SW480 (cell line): Measurements from ENCODE around the gene RGS17.
"Not testable (repeated sequence)": the region's sequence is repeated elsewhere in the genome, so short reads cannot be mapped to it uniquely, and the experiment has no call there.

ENCODE experiments used
- DNase-seq: peaks from one replicate; pipeline ENCODE4 v3.0.0-alpha.2; 2016; ENCODE audit warnings: low spot score

The RGS17 gene

DNA sequence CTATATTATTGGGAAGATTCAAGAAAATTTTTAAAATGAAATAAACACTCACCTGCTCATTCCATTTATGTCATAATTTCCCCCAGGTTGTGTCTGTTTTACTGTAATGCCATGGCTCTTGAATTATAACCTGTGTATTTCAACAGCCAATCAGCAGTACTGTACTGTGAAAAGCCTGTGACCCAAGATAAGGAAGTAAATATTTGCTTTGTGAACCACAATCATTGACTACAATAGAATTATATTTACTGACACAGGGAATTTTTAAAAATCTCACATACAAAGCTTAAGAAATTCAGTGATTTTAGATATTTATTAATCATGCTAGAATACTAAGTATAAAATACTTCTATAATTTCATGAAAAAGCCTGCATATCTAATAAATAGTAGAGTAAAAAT, 6.0 kb downstream of the RGS17 start:
- DNase-seq, result no peak

DNA sequence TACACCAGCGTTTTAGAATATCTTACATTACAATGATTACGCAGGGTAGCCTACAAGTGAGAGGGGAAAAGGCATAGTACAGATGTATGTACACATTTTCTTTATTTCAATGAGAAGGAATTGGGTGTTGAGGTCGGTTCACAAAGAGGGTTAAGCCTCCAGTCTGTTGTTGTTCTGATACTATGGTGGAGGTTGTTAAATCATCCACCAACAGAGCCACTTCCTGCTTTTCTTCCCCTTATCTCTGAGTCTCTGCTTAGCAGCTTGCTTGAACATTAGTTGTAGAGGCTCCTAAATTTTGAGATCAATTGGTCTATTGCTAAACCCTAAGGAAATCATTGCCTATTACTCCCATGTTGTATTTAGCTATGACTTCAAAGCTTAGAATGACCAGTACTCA, 7.3 kb downstream of the RGS17 start:
- DNase-seq, result no peak

DNA sequence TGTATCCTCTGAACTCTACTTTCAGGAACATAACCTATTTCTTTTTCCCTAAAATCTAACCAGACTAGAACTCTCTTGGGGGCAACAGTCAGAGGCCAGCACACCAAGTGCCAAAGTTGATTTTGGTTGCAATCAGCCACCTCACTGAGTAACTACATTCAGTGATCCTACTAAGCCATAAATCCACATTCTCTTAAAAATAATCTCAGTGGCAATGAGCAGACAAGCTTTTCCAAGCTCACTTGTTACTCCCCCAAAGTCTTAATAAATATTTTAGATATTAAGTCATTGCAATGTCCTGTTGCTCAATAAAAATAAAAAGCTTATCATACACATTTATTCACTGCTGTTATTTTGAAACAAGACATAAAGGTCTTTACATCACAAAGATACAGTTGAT, 9.8 kb downstream of the RGS17 start:
- no peak for DNase-seq

DNA sequence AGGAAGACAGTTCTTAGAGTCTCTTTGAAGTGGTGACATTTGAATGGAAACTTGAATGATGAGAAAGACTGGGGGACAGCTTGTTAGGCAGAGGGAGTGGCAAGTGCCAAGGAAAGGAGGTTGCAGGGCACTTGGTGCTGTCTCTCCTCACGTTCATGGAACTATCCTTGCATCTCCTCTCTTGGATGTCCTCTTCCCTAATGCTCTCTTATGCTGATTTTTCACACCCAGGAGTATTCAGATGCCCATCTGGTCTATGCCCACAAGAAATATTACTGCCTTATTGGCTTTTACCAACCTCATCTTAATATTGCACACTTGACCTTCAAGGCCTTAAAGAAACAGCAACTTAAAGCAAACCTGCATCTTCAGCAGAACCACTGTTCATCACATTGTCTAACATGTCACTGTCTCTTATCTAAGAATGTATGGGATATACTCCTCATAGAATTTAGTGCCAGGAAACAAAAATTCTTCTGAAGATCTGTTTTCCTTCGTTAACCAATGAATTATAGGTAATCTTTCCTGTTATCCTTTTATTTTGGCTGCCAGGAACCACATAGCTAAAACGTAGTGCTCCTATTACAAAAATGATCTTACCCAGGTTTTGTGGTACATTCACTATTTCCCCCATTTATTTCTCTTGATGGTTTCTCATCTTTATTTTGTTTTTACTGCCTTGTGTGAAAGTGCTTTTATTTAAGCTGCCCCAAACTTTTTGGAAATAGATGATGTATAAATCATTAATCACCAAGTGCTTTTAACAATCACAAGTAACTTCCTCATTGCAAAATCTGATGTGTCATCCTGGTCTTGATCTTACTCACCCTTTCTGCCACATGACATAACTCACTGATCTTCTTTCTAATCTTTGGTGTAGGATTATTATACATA, 12.8 kb downstream of the RGS17 start:
- DNase-seq, result no peak

DNA sequence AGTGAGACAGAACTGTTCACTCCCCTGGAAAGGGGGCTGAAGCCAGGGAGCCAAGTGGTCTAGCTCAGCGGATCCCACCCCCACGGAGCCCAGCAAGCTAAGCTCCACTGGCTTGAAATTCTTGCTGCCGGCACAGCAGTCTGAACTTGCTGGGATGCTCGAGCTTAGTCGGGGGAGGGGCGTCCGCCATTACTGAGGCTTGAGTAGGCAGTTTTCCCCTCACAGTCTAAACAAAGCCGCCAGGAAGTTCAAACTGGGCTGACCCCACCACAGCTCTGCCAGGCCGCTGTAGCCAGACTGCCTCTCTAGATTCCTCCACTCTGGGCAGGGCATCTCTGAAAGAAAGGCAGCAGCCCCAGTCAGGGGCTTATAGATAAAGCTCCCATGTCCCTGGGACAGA, 20.0 kb downstream of the RGS17 start:
- not testable (repeated sequence) for DNase-seq

DNA sequence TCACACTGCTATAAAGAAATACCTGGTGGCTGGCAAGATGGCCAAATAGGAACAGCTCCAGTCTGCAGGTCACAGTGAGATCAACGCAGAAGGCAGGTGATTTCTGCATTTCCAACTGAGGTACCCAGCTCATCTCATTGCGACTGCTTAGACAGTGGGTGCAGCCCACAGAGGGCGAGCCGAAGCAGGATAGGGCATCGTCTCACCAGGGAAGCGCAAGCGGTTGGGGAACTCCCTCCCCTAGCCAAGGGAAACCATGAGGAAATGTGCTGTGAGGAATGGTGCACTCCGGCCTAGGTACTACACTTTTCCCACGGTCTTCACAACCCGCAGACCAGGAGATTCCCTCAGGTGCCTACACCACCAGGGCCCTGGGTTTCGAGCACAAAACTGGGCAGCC, 20.5 kb downstream of the RGS17 start:
- not testable (repeated sequence) for DNase-seq

DNA sequence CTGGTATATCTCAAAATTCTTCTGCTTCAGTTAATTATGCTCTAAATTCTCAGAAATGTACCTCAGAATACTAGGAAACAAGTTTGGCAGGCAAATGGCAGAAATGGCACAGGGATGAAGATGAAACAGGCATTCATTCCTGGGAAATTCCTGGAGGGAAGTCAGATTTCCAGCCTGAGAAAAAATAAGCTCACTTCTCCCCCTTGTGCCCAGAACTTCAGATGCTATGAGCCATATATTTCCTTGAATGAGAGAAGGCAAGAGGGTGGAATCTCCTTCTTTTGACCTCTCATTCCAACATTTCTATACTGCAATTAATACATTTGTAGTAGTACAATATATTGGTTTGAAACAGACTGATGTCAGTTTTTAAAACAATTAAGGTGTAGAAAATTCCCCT, 22.8 kb downstream of the RGS17 start:
- no peak for DNase-seq

GRCh38 chr6:153106021-153106420, 25.1 kb downstream of the RGS17 start:
- no peak for DNase-seq

DNA sequence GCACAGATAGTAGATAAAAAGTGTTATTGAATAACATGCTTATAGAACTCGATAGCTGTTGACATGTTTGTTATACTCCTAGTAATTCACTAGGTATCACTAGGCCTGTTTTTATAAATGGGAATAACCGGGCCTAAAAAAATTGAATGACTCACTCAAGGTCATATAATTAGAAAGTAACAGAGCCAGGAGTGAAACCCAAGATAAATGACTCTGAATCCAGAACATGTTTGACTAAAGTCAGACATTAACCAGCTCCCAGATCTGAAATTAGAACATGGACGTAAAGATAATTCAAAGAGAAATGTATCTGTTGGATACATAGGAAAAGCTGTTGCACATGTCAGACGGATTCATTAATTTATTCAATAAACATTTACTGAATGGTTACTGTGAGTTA, 26.9 kb downstream of the RGS17 start:
- DNase-seq, result no peak

- no peak for DNase-seq
These were observed 27.8 kb downstream of the RGS17 start for GRCh38 chr6:153103319-153103655.

DNA sequence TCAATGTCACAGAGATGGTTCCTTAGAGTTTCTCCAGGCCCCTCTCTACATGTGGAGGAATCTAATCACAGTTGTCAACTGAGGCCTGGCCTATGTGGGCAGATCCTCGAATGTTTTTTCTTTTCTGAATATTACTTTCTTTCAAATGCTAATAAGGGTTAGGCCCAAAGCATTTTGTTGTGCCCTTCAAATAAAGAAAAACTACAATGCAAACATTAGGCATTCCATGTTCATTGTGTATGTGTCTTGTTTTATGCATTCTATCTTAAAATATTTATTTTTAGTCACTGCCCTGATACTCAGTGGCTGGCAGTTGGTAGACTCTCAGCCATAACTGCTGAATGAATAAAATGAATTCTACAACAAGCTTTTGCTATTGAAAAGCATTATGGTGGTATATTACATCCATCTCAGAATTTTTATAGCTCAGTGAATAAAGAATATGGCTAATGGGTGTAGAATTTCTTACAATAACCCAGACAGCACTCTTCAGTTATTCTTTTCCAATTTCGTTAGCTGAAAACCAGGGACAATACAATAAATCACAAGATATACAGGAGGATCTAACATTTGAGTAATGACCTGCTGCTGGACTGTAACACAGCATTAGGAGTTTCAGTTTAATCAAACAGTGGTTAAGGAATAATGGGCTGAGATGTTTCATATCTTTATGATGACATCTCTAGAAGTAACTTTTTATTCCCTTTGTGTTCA, 28.3 kb downstream of the RGS17 start:
- no peak for DNase-seq

- no peak for DNase-seq
These were observed 29.6 kb downstream of the RGS17 start for GRCh38 chr6:153101461-153101860.

DNA sequence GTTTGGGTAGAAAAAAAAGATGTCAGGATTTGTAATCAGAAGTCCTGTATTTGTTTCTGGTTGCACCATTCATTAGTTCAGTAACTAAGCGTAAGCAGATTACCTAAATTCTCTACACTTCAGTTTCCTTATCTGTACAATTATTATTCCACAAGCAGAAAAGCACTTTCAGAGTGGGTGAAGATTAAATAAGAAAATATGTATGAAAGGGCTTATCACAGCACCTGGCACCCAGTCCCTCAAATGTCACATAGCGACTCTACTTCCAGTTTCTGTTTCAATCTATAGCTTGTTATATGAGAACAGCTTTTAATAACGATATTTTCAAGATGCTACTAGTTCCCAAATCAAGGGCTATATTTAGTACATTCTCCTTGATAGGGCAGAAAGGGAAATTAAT, 31.4 kb downstream of the RGS17 start:
- DNase-seq, result no peak

DNA sequence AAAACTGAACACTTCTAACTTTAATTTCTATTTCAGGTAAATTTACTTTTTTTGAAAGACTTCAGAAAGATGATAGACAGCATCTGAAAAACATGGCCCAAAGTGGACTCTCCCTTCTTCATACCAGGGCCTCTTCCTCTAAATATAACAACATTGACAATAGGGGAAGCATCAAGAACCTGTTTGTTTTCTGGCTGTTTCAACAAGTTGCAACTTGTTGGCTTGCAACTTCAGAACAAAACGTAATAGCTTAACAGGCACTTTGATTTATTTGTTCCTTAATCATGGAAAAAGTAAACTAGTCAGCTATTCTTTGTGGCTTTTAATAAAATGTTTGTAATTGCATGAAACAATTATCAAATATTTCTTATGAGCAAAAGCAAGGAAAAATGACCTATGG, 34.3 kb downstream of the RGS17 start:
- DNase-seq, result no peak

- DNase-seq, result no peak
These were observed 35.1 kb downstream of the RGS17 start for GRCh38 chr6:153096031-153096430.

GRCh38 chr6:153092082-153093013, 38.7 kb downstream of the RGS17 start:
- DNase-seq, result no peak

DNA sequence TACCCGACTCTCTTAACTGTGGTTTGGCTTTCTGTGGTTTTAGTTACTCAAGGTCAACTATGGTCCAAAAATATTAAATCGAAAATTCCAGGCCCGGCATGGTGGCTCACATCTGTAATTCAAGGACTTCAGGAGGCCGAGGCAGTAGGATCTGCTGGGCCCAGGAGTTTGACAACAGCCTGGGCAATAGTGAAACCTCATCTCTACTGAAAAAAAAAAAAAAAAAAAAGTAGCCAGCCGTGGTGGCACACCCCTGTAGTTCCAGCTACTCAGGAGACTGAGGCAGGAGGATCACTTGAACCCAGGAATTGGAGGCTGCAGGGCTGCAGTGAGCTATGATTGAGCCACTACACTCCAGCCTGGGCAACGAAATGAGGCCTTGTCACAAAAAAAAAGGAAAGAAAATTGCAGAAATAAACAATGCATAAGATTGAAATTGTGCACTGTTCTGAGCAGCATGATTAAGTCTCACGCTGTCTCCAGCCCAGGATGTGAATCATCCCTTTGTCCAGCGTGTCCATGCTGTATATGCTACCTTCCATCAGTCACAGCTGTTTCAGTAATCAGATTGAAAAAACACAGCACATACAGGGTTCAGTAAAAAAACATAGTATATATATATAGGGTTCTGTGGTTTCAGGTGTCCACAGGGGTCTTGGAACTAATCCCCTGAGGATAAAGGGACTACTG, 40.7 kb downstream of the RGS17 start:
- no peak for DNase-seq

DNA sequence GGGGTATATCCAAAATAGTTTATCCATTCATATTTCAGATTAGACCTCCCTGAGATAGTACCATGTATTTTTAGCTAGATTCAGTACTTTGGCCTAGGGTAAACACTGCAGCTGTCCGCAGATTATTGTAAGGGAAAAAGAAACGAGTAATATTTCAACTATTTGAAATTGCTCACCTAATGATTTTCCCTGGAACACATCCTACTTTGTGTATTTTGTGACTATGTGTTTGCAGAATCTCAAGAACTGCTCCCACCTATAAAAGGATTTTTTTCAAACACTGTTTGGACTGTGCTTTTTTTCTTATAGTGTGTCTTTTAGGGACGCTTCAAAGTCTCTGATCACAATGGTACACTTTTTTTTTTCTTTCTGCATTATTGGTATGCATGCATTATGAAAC, 42.3 kb downstream of the RGS17 start:
- no peak for DNase-seq

- no peak for DNase-seq
These were observed 43.6 kb downstream of the RGS17 start for GRCh38 chr6:153087436-153087835.

DNA sequence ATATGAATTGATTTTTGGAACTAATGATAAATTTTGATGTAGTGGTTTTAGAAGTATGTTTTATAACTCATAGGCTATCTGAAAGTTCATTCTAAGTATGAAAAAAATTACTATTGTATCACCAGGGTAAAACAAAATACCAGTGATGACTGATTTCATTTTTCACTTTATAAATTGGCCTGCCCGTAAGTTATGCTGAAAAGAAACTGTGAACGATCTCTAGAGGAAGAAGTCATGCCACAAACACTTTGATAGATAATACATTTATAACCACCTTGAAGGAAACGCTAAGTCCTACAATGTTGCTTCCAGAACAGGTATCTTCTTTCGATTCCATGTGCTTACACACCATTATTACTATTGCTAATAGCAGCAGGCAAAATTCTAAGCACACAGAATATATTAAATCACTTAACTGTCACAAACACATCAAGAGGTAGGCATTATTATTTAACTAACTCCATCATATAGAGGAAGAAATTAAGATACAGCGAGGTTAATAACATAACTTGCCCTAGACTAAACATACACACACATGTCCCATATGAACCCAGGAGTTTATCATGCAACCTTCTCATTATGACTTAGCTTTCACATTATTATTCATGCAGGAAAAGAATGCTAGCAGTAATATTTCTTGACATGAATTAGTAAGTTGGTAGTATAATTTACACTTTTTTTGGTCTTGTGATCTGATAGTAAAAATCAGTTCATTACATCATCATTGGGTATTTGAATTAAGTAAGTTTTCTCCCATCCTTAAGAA, 44.7 kb downstream of the RGS17 start:
- no peak for DNase-seq

- DNase-seq, result no peak
These were observed 45.8 kb downstream of the RGS17 start for GRCh38 chr6:153085239-153085638.
